Fibroblast of pulmonary artery (primary cell): ENCODE data around the gene CCDC78.

Experiments
- DNase-seq: peaks from one replicate; pipeline ENCODE4 v3.0.0-alpha.2; 2010; ENCODE audit warnings: low read depth
- H3K4me3 ChIP-seq: replicated peaks from 2 replicates; pipeline ENCODE4 v1.5.1; 2011; ENCODE audit warnings: low read depth, mild to moderate bottlenecking, control low read depth, low read length, moderate library complexity
- CTCF ChIP-seq: IDR thresholded peaks from 2 replicates; pipeline ENCODE4 v1.5.1; 2011; ENCODE audit warnings: mild to moderate bottlenecking, control low read depth, low read length, inconsistent platforms; ENCODE audit errors: missing control alignments

CCDC78 gene

GRCh38 chr16:677316-678190 lies 48.7 kb downstream of the CCDC78 start:
- TF ChIP-seq CTCF: no peak
- no peak overlapping the region for H3K4me3 ChIP-seq
- no peak for DNase-seq

- no peak for TF ChIP-seq CTCF
- no peak overlapping the region for H3K4me3 ChIP-seq
- DNase-seq: no peak
These were observed 49.3 kb downstream of the CCDC78 start for GRCh38 chr16:676913-677312.

GRCh38 chr16:676565-676902 lies 49.7 kb downstream of the CCDC78 start:
- no peak overlapping the region for H3K4me3 ChIP-seq
- TF ChIP-seq CTCF: no peak
- DNase-seq: no peak

- no peak for TF ChIP-seq CTCF
- no peak for DNase-seq
- peak overlapping the region; percentile 30 for H3K4me3 ChIP-seq
These were observed 50.2 kb downstream of the CCDC78 start for GRCh38 chr16:675884-676564.

GRCh38 chr16:674968-675883 lies 51.0 kb downstream of the CCDC78 start, which contains the start of gene RHBDL1:
RHBDL1 (plus strand) TSS chr16:675671; CDS start chr16:675791, 120 bp downstream.
- peak within 1 kb of the TSS; percentile 31 for H3K4me3 ChIP-seq
- DNase-seq: no peak
- no peak for TF ChIP-seq CTCF

GRCh38 chr16:674214-674881 lies 51.9 kb downstream of the CCDC78 start:
- DNase-seq: no peak
- no peak overlapping the region for H3K4me3 ChIP-seq
- no peak for TF ChIP-seq CTCF
